H9 (cell line): ENCODE measurements around the gene CCT7. TPM values are rescaled to one million over a fixed set of nuclear protein-coding genes. Genes with fewer than 3 reads are reported as not detected.

ENCODE experiments used
- DNase-seq: peaks from one replicate; pipeline ENCODE4 v3.0.0-alpha.2; 2017
- H2AFZ ChIP-seq: one replicate; pipeline ENCODE4 v1.6.1; 2013; ENCODE audit warnings: mild to moderate bottlenecking, low read length, control low read depth, moderate library complexity
- H2AK5ac ChIP-seq: 2 replicates; pipeline ENCODE4 v1.6.1; 2013; ENCODE audit warnings: low read length, control low read depth, mixed read lengths; ENCODE audit not compliant: insufficient read length
- H2BK120ac ChIP-seq: one replicate; pipeline ENCODE4 v1.6.1; 2013; ENCODE audit warnings: low read depth, mild to moderate bottlenecking, low read length, control low read depth, inconsistent platforms; ENCODE audit not compliant: poor library complexity, severe bottlenecking
- H2BK12ac ChIP-seq: 2 replicates; pipeline ENCODE4 v1.6.1; 2013; ENCODE audit warnings: low read length, control low read depth, mixed read lengths, low read depth; ENCODE audit not compliant: insufficient read length
- H2BK15ac ChIP-seq: 2 replicates; pipeline ENCODE4 v1.6.1; 2013; ENCODE audit warnings: low read depth, low read length, control low read depth
- H2BK20ac ChIP-seq: one replicate; pipeline ENCODE4 v1.6.1; 2013; ENCODE audit warnings: low read depth, mild to moderate bottlenecking, low read length, control low read depth, inconsistent platforms; ENCODE audit not compliant: poor library complexity, severe bottlenecking
- H2BK5ac ChIP-seq: 2 replicates; pipeline ENCODE4 v1.6.1; 2013; ENCODE audit warnings: low read length, control low read depth, mixed read lengths; ENCODE audit not compliant: insufficient read length
- H3K14ac ChIP-seq: 2 replicates; pipeline ENCODE4 v1.6.1; 2013; ENCODE audit warnings: low read length, control low read depth; ENCODE audit not compliant: insufficient read depth
- H3K18ac ChIP-seq: 2 replicates; pipeline ENCODE4 v1.6.1; 2013; ENCODE audit warnings: low read depth, mild to moderate bottlenecking, mixed read lengths, low read length, control low read depth; ENCODE audit not compliant: insufficient read length
- H3K23ac ChIP-seq: 2 replicates; pipeline ENCODE4 v1.6.1; 2013; ENCODE audit warnings: low read length, control low read depth, mixed read lengths, low read depth; ENCODE audit not compliant: insufficient read length
- H3K23me2 ChIP-seq: 2 replicates; pipeline ENCODE4 v1.6.1; 2013; ENCODE audit warnings: low read depth, mild to moderate bottlenecking, mixed read lengths, low read length, control low read depth; ENCODE audit not compliant: insufficient read length, poor library complexity, severe bottlenecking
- H3K27ac ChIP-seq: 2 replicates; pipeline ENCODE4 v1.5.1; 2013; ENCODE audit warnings: low read length, control low read depth, mixed read lengths, low read depth; ENCODE audit not compliant: insufficient read length
- H3K27me3 ChIP-seq: 2 replicates; pipeline ENCODE4 v1.6.1; 2013; ENCODE audit warnings: low read length, control low read depth, inconsistent platforms; ENCODE audit not compliant: insufficient read depth
- H3K4ac ChIP-seq: 2 replicates; pipeline ENCODE4 v1.6.1; 2013; ENCODE audit warnings: low read depth, mild to moderate bottlenecking, control low read depth, inconsistent platforms, low read length, moderate library complexity
- H3K4me1 ChIP-seq: 2 replicates; pipeline ENCODE4 v1.6.1; 2013; ENCODE audit warnings: low read length, control low read depth, inconsistent platforms; ENCODE audit not compliant: insufficient read depth
- H3K4me2 ChIP-seq: 2 replicates; pipeline ENCODE4 v1.6.1; 2013; ENCODE audit warnings: low read length, control low read depth, mixed read lengths; ENCODE audit not compliant: insufficient read length, insufficient read depth
- H3K56ac ChIP-seq: 2 replicates; pipeline ENCODE4 v1.6.1; 2013; ENCODE audit warnings: low read depth, mild to moderate bottlenecking, mixed read lengths, low read length, control low read depth; ENCODE audit not compliant: insufficient read length
- H3K79me1 ChIP-seq: 2 replicates; pipeline ENCODE4 v1.6.1; 2013; ENCODE audit warnings: low read depth, mild to moderate bottlenecking, moderate library complexity, low read length, control low read depth, inconsistent platforms; ENCODE audit not compliant: insufficient read depth, poor library complexity, severe bottlenecking
- H3K79me2 ChIP-seq: 2 replicates; pipeline ENCODE4 v1.6.1; 2013; ENCODE audit warnings: low read length, control low read depth, inconsistent platforms; ENCODE audit not compliant: insufficient read depth
- H3K9ac ChIP-seq: 2 replicates; pipeline ENCODE4 v1.6.1; 2013; ENCODE audit warnings: low read length, control low read depth, mixed read lengths; ENCODE audit not compliant: insufficient read length; ENCODE audit errors: extremely low read depth
- H3K9me3 ChIP-seq: one replicate; pipeline ENCODE4 v1.6.1; 2013; ENCODE audit warnings: low read depth, low read length, inconsistent platforms; ENCODE audit not compliant: control insufficient read depth
- H3T11ph ChIP-seq: one replicate; pipeline ENCODE4 v1.6.1; 2013; ENCODE audit warnings: mild to moderate bottlenecking, low read length, control low read depth, inconsistent platforms
- H4K20me1 ChIP-seq: one replicate; pipeline ENCODE4 v1.6.1; 2013; ENCODE audit not compliant: control insufficient read depth, insufficient read length, insufficient read depth
- H4K5ac ChIP-seq: 2 replicates; pipeline ENCODE4 v1.6.1; 2013; ENCODE audit warnings: low read depth, mild to moderate bottlenecking, mixed read lengths, low read length, control low read depth; ENCODE audit not compliant: insufficient read length
- H4K8ac ChIP-seq: replicated peaks from 2 replicates; pipeline ENCODE4 v1.6.1; 2013; ENCODE audit warnings: low read length, control low read depth, mixed read lengths, low read depth; ENCODE audit not compliant: insufficient read length
- H4K91ac ChIP-seq: 2 replicates; pipeline ENCODE4 v1.6.1; 2013; ENCODE audit warnings: low read depth, mild to moderate bottlenecking, moderate library complexity, mixed read lengths, low read length, control low read depth; ENCODE audit not compliant: insufficient read length
- H3K27ac Mint-ChIP-seq, 3 experiments: 2 replicates in 2 of 3; 3 replicates in 1 of 3; pipeline ENCODE4 v1.8.0; 2020 to 2021; ENCODE audit warnings: mixed read lengths in 3 of 3, mild to moderate bottlenecking in 1 of 3, moderate library complexity in 1 of 3
- H3K27me3 Mint-ChIP-seq: 2 replicates; pipeline ENCODE4 v1.8.0; 2021; ENCODE audit warnings: low read depth, mild to moderate bottlenecking, moderate library complexity, mixed read lengths
- H3K36me3 Mint-ChIP-seq, 3 experiments: 2 replicates in 2 of 3; 3 replicates in 1 of 3; pipeline ENCODE4 v1.8.0; 2020 to 2021; ENCODE audit warnings: low read depth in 3 of 3, mixed read lengths in 3 of 3; ENCODE audit not compliant: insufficient read depth in 1 of 3
- H3K4me1 Mint-ChIP-seq, 2 experiments: 2 replicates each; pipeline ENCODE4 v1.8.0; 2020; ENCODE audit warnings: mixed read lengths in 2 of 2
- H3K4me3 Mint-ChIP-seq, 2 experiments: 2 replicates in 1 of 2; 3 replicates in 1 of 2; pipeline ENCODE4 v1.8.0; 2020 to 2021; ENCODE audit warnings: mild to moderate bottlenecking in 2 of 2, mixed read lengths in 2 of 2, moderate library complexity in 1 of 2
- H3K9me3 Mint-ChIP-seq, 2 experiments: 2 replicates in 1 of 2; 3 replicates in 1 of 2; pipeline ENCODE4 v1.8.0; 2020; ENCODE audit warnings: mild to moderate bottlenecking in 2 of 2, mixed read lengths in 2 of 2, moderate library complexity in 1 of 2
- WGBS: extraction: QIAGEN DNeasy Blood & Tissue Kit; methylation state at CpG from one replicate; pipeline ENCODE4 v1.1.7; 2013; ENCODE audit warnings: missing lambda C conversion rate, low lambda C conversion rate, mixed read lengths; ENCODE audit not compliant: insufficient read length; ENCODE audit errors: extremely low coverage; 5-methylcytosine and 5-hydroxymethylcytosine counted together
- total RNA-seq: library from RNA; stranded (reverse); gene quantifications from 2 replicates; pipeline ENCODE4 v1.2.1, GENCODE V29; 2021
- TF ChIP-seq, protein P1 (sequence below): fragments of 200-600 bp; sonication (generic); conservative IDR thresholded peaks from 3 replicates; pipeline ENCODE4 v1.8.0; 2021; ENCODE audit warnings: antibody characterized with exemption, mild to moderate bottlenecking

CCT7 gene
- total RNA-seq, 1 experiment from 2014 or later = 500 TPM

DNA sequence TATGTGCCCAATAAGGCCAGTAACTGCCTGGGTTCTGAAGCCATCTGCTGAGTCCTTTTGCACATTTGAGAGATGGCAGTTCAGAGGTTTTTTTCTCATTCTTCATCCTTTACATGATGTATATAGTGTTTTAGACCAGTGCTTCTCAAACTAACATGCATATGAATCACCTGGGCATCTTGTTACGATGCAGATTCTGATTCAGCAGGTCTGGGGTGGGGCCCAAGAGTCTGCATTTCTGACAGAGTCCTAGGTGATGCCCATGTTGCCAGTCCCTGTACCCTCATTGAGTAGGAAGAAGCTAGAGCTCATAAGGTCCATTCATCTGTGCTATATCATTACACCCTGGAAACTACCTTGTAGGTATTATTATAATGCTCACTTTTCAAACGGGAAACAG, 16.3 kb upstream of the CCT7 start:
- H3K23me2 ChIP-seq = no peaks in the 10 kb centered on the region
- H3T11ph ChIP-seq = no peak overlapping the region
- H3K9ac ChIP-seq = no peak overlapping the region
- peaks cover 19 to 26% of the 10 kb centered on the region in 2 experiments for H3K4me1 Mint-ChIP-seq
- no peak overlapping the region for H3K27ac Mint-ChIP-seq
- H3K79me2 ChIP-seq = peaks cover 7% of the 10 kb centered on the region; the same call in 1 of the 2 replicates
- H2BK15ac ChIP-seq = no peak overlapping the region
- H3K36me3 Mint-ChIP-seq = peaks cover 5 to 29% (median 28%) of the 10 kb centered on the region in 3 experiments; a peak in 6 of 7 replicates
- no peak overlapping the region for H3K4ac ChIP-seq
- H4K91ac ChIP-seq = no peak overlapping the region
- no CpG with 5 or more reads among the region's 2 CpGs for WGBS
- no peaks in the 10 kb centered on the region for H4K20me1 ChIP-seq
- H3K23ac ChIP-seq = no peak overlapping the region
- H2BK20ac ChIP-seq = no peak overlapping the region
- H2AFZ ChIP-seq = no peak overlapping the region
- no peak overlapping the region for H2BK120ac ChIP-seq
- H3K56ac ChIP-seq = no peak overlapping the region
- no peak overlapping the region for H4K5ac ChIP-seq
- H3K27ac ChIP-seq = no peak overlapping the region
- no peak overlapping the region for H2BK12ac ChIP-seq
- H3K4me3 Mint-ChIP-seq = no peak overlapping the region
- no peaks in the 10 kb centered on the region for H3K9me3 ChIP-seq
- TF ChIP-seq, protein P1, sequence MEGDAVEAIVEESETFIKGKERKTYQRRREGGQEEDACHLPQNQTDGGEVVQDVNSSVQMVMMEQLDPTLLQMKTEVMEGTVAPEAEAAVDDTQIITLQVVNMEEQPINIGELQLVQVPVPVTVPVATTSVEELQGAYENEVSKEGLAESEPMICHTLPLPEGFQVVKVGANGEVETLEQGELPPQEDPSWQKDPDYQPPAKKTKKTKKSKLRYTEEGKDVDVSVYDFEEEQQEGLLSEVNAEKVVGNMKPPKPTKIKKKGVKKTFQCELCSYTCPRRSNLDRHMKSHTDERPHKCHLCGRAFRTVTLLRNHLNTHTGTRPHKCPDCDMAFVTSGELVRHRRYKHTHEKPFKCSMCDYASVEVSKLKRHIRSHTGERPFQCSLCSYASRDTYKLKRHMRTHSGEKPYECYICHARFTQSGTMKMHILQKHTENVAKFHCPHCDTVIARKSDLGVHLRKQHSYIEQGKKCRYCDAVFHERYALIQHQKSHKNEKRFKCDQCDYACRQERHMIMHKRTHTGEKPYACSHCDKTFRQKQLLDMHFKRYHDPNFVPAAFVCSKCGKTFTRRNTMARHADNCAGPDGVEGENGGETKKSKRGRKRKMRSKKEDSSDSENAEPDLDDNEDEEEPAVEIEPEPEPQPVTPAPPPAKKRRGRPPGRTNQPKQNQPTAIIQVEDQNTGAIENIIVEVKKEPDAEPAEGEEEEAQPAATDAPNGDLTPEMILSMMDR = no peak
- no peaks in the 10 kb centered on the region for H3K27me3 ChIP-seq
- peaks cover 2% of the 10 kb centered on the region; the same call in 1 of the 2 replicates for H3K27me3 Mint-ChIP-seq
- peaks cover 4% of the 10 kb centered on the region for H3K79me1 ChIP-seq
- H3K4me2 ChIP-seq = no peak overlapping the region
- no peak overlapping the region for H3K14ac ChIP-seq
- no peak overlapping the region for H2AK5ac ChIP-seq
- H4K8ac ChIP-seq = no peak overlapping the region
- no peaks in the 10 kb centered on the region for H3K9me3 Mint-ChIP-seq
- no peak for DNase-seq
- H3K4me1 ChIP-seq = 0 out of 2 replicates have a peak, but pooled peaks cover 3% of the 10 kb centered on the region
- no peak overlapping the region for H3K18ac ChIP-seq
- H2BK5ac ChIP-seq = no peak overlapping the region
